Osteoblast (primary cell): ENCODE data around the gene BTBD17. TPM values are rescaled to one million over a fixed set of nuclear protein-coding genes. Genes with fewer than 3 reads are reported as not detected.
A peak's percentile ranks its signal among the peaks of the same experiment; 100 is the strongest.

Source experiments
- DNase-seq: peaks from one replicate; pipeline ENCODE4 v3.0.0; 2011; ENCODE audit warnings: low spot score, mixed read lengths; ENCODE audit not compliant: insufficient read length; ENCODE audit errors: missing footprints
- H2AFZ ChIP-seq: 2 replicates; pipeline ENCODE4 v1.6.0; 2011; ENCODE audit warnings: mild to moderate bottlenecking, low read length
- H3K27ac ChIP-seq: 2 replicates; pipeline ENCODE4 v1.5.1; 2011; ENCODE audit warnings: mild to moderate bottlenecking, low read depth, low read length, moderate library complexity
- H3K27me3 ChIP-seq: 2 replicates; pipeline ENCODE4 v1.6.0; 2012; ENCODE audit warnings: mild to moderate bottlenecking, control low read depth, inconsistent platforms, low read length, moderate library complexity; ENCODE audit not compliant: insufficient read depth
- H3K36me3 ChIP-seq: 2 replicates; pipeline ENCODE4 v1.5.1; 2011; ENCODE audit warnings: mild to moderate bottlenecking, low read length, control low read depth, moderate library complexity; ENCODE audit not compliant: insufficient read depth
- H3K4me1 ChIP-seq: 2 replicates; pipeline ENCODE4 v1.5.1; 2011; ENCODE audit warnings: mild to moderate bottlenecking, low read length, control low read depth, moderate library complexity; ENCODE audit not compliant: insufficient read depth
- H3K4me2 ChIP-seq: 2 replicates; pipeline ENCODE4 v1.6.0; 2011; ENCODE audit warnings: mild to moderate bottlenecking, low read length; ENCODE audit not compliant: insufficient read depth
- H3K4me3 ChIP-seq: fragments of 200-600 bp; sonication (generic); 3 replicates; pipeline ENCODE4 v1.5.1; 2012; ENCODE audit warnings: mild to moderate bottlenecking, low read length, inconsistent platforms; ENCODE audit not compliant: insufficient read depth
- H3K79me2 ChIP-seq: 2 replicates; pipeline ENCODE4 v1.6.0; 2012; ENCODE audit warnings: mild to moderate bottlenecking, low read length, control low read depth, inconsistent platforms; ENCODE audit not compliant: insufficient read depth
- H3K9me3 ChIP-seq: 2 replicates; pipeline ENCODE4 v1.5.1; 2011; ENCODE audit warnings: low read depth, low read length, control low read depth
- H4K20me1 ChIP-seq: 2 replicates; pipeline ENCODE4 v1.6.0; 2012; ENCODE audit warnings: mild to moderate bottlenecking, low read length, control low read depth; ENCODE audit not compliant: insufficient read depth
- CTCF ChIP-seq: IDR thresholded peaks from 2 replicates; pipeline ENCODE4 v1.5.1; 2011; ENCODE audit warnings: mild to moderate bottlenecking, low read depth, low read length, moderate library complexity; ENCODE audit errors: extremely low read depth
- total RNA-seq: library from RNA; depleted of rRNA; stranded (reverse); fragments of >200 nt; gene quantifications from 2 replicates; pipeline ENCODE4 v1.2.3, GENCODE V29; 2012

Gene BTBD17
- total RNA-seq, 1 donor, result not detected

GRCh38 chr17:74394275-74394950 is 32.7 kb upstream of the BTBD17 start:
- Histone ChIP-seq H3K36me3 (no peaks in the 10 kb centered on the region), H3K9me3 (no peaks in the 10 kb centered on the region), H3K79me2 (no peaks in the 10 kb centered on the region), H3K4me1 (no peaks in the 10 kb centered on the region), H4K20me1 (no peaks in the 10 kb centered on the region), H3K4me3 (no peak overlapping the region), H3K4me2 (no peak overlapping the region), H3K27ac (no peak overlapping the region), H2AFZ (no peak overlapping the region), H3K27me3 (no peaks in the 10 kb centered on the region)
- no peak for TF ChIP-seq CTCF
- no peak for DNase-seq

- no peaks in the 10 kb centered on the region for H3K27me3 ChIP-seq
- no peak for TF ChIP-seq CTCF
- no peaks in the 10 kb centered on the region for H3K4me1 ChIP-seq
- DNase-seq, result peak; percentile 73
- no peak overlapping the region for H3K27ac ChIP-seq
- no peaks in the 10 kb centered on the region for H4K20me1 ChIP-seq
- H3K4me3 ChIP-seq, result no peak overlapping the region
- H3K36me3 ChIP-seq, result no peaks in the 10 kb centered on the region
- no peaks in the 10 kb centered on the region for H3K79me2 ChIP-seq
- no peaks in the 10 kb centered on the region for H3K9me3 ChIP-seq
- H2AFZ ChIP-seq, result no peak overlapping the region
- H3K4me2 ChIP-seq, result no peak overlapping the region
Measured at GRCh38 chr17:74393346-74393942, 31.8 kb upstream of the BTBD17 start.

- Histone ChIP-seq H3K4me2 (no peak overlapping the region), H3K79me2 (no peaks in the 10 kb centered on the region), H3K27me3 (no peaks in the 10 kb centered on the region), H3K27ac (no peak overlapping the region), H3K36me3 (no peaks in the 10 kb centered on the region), H3K9me3 (no peaks in the 10 kb centered on the region), H4K20me1 (no peaks in the 10 kb centered on the region), H2AFZ (no peak overlapping the region), H3K4me1 (no peaks in the 10 kb centered on the region), H3K4me3 (no peak overlapping the region)
- DNase-seq, result peak; percentile 35
- no peak for TF ChIP-seq CTCF
Measured at GRCh38 chr17:74392848-74393247, 31.2 kb upstream of the BTBD17 start.

GRCh38 chr17:74391771-74392170 is 30.1 kb upstream of the BTBD17 start:
- no peak for TF ChIP-seq CTCF
- Histone ChIP-seq H3K4me2 (no peak overlapping the region), H3K4me1 (no peaks in the 10 kb centered on the region), H3K27ac (no peak overlapping the region), H4K20me1 (no peaks in the 10 kb centered on the region), H3K9me3 (no peaks in the 10 kb centered on the region), H3K27me3 (no peaks in the 10 kb centered on the region), H3K79me2 (no peaks in the 10 kb centered on the region), H2AFZ (no peak overlapping the region), H3K4me3 (no peak overlapping the region), H3K36me3 (no peaks in the 10 kb centered on the region)
- DNase-seq, result no peak
